CD14-positive monocyte (primary cell): Measurements from ENCODE around the gene COBLL1. TPM values are rescaled to one million over a fixed set of nuclear protein-coding genes. Genes with fewer than 3 reads are reported as not detected.

Experiments
- DNase-seq, 3 donors: peaks; one replicate each; pipeline ENCODE4 v3.0.0-alpha.2; 2011 to 2022
- H2AFZ ChIP-seq: 2 replicates; pipeline ENCODE4 v1.6.0; 2012; ENCODE audit warnings: mild to moderate bottlenecking, low read depth, low read length, inconsistent platforms; ENCODE audit not compliant: insufficient read depth, poor library complexity, severe bottlenecking
- H3K27ac ChIP-seq, 2 donors: 1 replicate in 1 of 2; 2 replicates in 1 of 2; pipeline ENCODE4 v1.5.1; 2012 to 2013; ENCODE audit warnings: low read length in 2 of 2, control low read depth in 1 of 2, inconsistent platforms in 1 of 2, low read depth in 1 of 2, mild to moderate bottlenecking in 1 of 2
- H3K27me3 ChIP-seq, 2 donors: one replicate each; pipeline versions ENCODE4 v1.6.0 to v1.6.1; 2011 to 2013; ENCODE audit warnings: low read length in 2 of 2; ENCODE audit not compliant: control insufficient read depth in 2 of 2, insufficient read depth in 2 of 2
- H3K36me3 ChIP-seq, 2 donors: replicated peaks in 1 of 2; 1 replicate in 1 of 2; 2 replicates in 1 of 2; pipeline versions ENCODE4 v1.5.1 to v1.6.1; 2012 to 2013; ENCODE audit warnings: low read length in 2 of 2, control low read depth in 1 of 2, inconsistent platforms in 1 of 2, mild to moderate bottlenecking in 1 of 2; ENCODE audit not compliant: insufficient read depth in 2 of 2, control insufficient read depth in 1 of 2
- H3K4me1 ChIP-seq, 2 donors: 1 replicate in 1 of 2; 2 replicates in 1 of 2; pipeline versions ENCODE4 v1.5.1 to v1.6.1; 2012 to 2013; ENCODE audit warnings: low read length in 2 of 2, control low read depth in 1 of 2, inconsistent platforms in 1 of 2, mild to moderate bottlenecking in 1 of 2, moderate library complexity in 1 of 2; ENCODE audit not compliant: insufficient read depth in 2 of 2, control insufficient read depth in 1 of 2
- H3K4me2 ChIP-seq: replicated peaks from 2 replicates; pipeline ENCODE3; 2012; ENCODE audit warnings: low read length, moderate library complexity, mild to moderate bottlenecking; ENCODE audit not compliant: poor library complexity, severe bottlenecking; ENCODE audit errors: extremely low read depth
- H3K4me3 ChIP-seq, 3 experiments: fragments of 200-600 bp in 1 of 3; sonication (generic) in 1 of 3; replicated peaks in 1 of 3; 1 replicate in 2 of 3; 2 replicates in 1 of 3; pipeline ENCODE4 v1.5.1; 2011 to 2013; ENCODE audit warnings: low read length in 3 of 3, mild to moderate bottlenecking in 3 of 3, control low read depth in 2 of 3, low read depth in 2 of 3, inconsistent platforms in 1 of 3, moderate library complexity in 1 of 3
- H3K79me2 ChIP-seq: 2 replicates; pipeline ENCODE4 v1.6.0; 2012; ENCODE audit warnings: mild to moderate bottlenecking, control low read depth, inconsistent platforms, low read length, moderate library complexity; ENCODE audit not compliant: insufficient read depth
- H3K9ac ChIP-seq: 2 replicates; pipeline ENCODE4 v1.6.0; 2017; ENCODE audit warnings: low read length, mild to moderate bottlenecking; ENCODE audit not compliant: insufficient read depth, poor library complexity, severe bottlenecking
- H3K9me3 ChIP-seq, 2 donors: replicated peaks in 1 of 2; 1 replicate in 1 of 2; 2 replicates in 1 of 2; pipeline versions ENCODE4 v1.5.1 to v1.6.1; 2012 to 2013; ENCODE audit warnings: low read length in 2 of 2, control low read depth in 1 of 2; ENCODE audit not compliant: control insufficient read depth in 1 of 2, insufficient read depth in 1 of 2
- H4K20me1 ChIP-seq: 2 replicates; pipeline ENCODE4 v1.6.0; 2012; ENCODE audit warnings: mild to moderate bottlenecking, low read length, control low read depth, moderate library complexity; ENCODE audit not compliant: insufficient read depth
- H3K27ac Mint-ChIP-seq, 7 donors: one replicate each; pipeline ENCODE4 v1.8.0; 2020; ENCODE audit warnings: mild to moderate bottlenecking in 7 of 7, mixed read lengths in 7 of 7, moderate library complexity in 6 of 7, inconsistent platforms in 2 of 7
- H3K27me3 Mint-ChIP-seq, 3 donors: one replicate each; pipeline ENCODE4 v1.8.0; 2021 to 2022; ENCODE audit warnings: low read depth in 3 of 3, mild to moderate bottlenecking in 3 of 3, mixed read lengths in 3 of 3, moderate library complexity in 3 of 3, inconsistent platforms in 1 of 3
- H3K36me3 Mint-ChIP-seq, 2 donors: one replicate each; pipeline ENCODE4 v1.8.0; 2020; ENCODE audit warnings: mixed read lengths in 2 of 2, inconsistent platforms in 1 of 2, mild to moderate bottlenecking in 1 of 2
- H3K4me1 Mint-ChIP-seq: one replicate; pipeline ENCODE4 v1.8.0; 2020; ENCODE audit warnings: mild to moderate bottlenecking, mixed read lengths
- H3K4me3 Mint-ChIP-seq, 2 donors: one replicate each; pipeline ENCODE4 v1.8.0; 2020; ENCODE audit warnings: mild to moderate bottlenecking in 2 of 2, mixed read lengths in 2 of 2, moderate library complexity in 1 of 2
- H3K9me3 Mint-ChIP-seq, 7 donors: one replicate each; pipeline ENCODE4 v1.8.0; 2020 to 2022; ENCODE audit warnings: mixed read lengths in 7 of 7, mild to moderate bottlenecking in 6 of 7, moderate library complexity in 6 of 7, inconsistent platforms in 2 of 7
- CTCF ChIP-seq: fragments of 200-600 bp; IDR thresholded peaks from one replicate; pipeline ENCODE4 v1.8.0; 2022; ENCODE audit warnings: antibody characterized with exemption, mild to moderate bottlenecking
- WGBS: methylation state at CpG from one replicate; pipeline ENCODE4 v1.1.5; 2013; ENCODE audit warnings: missing lambda C conversion rate; ENCODE audit not compliant: insufficient coverage; 5-methylcytosine and 5-hydroxymethylcytosine counted together
- intact Hi-C, 2 donors: fragments of 100-400 bp; cut with micrococcal nuclease; formaldehyde crosslinking; loops; one replicate each; pipeline versions ENCODE4 v1.15.0 to v1.15.1; 2023
- polyA plus RNA-seq, 3 donors: library from polyadenylated mRNA; depleted of rRNA in 1 of 3; unstranded in 2 of 3; stranded (reverse) in 1 of 3; fragments of 300-500 nt in 2 of 3; fragments of >200 nt in 1 of 3; fragmentation: Illumina TruSeq in 2 of 3; gene quantifications; 1 replicate in 2 of 3; 2 replicates in 1 of 3; pipeline ENCODE4 v1.2.3, GENCODE V29; 2012 to 2021

Gene COBLL1
- polyA plus RNA-seq, 3 donors = 0.18 to 0.54 (median 0.24) TPM

- Histone ChIP-seq H3K36me3 (no peaks in the 10 kb centered on the region), H3K27me3 (no peaks in the 10 kb centered on the region), H3K79me2 (no peaks in the 10 kb centered on the region), H3K4me3 (no peak overlapping the region), H2AFZ (peak overlapping the region; percentile 53), H3K27ac (no peak overlapping the region), H4K20me1 (no peaks in the 10 kb centered on the region), H3K4me1 (peaks cover 5 to 7% of the 10 kb centered on the region in 2 donors), H3K9me3 (no peaks in the 10 kb centered on the region), H3K9ac (no peak overlapping the region), H3K4me2 (no peak overlapping the region)
- Mint-ChIP-seq H3K36me3 (no peaks in the 10 kb centered on the region), H3K27ac (no peak overlapping the region), H3K4me1 (peaks cover 12% of the 10 kb centered on the region), H3K4me3 (no peak overlapping the region), H3K9me3 (no peaks in the 10 kb centered on the region), H3K27me3 (peaks cover 0 to 3% (median 0%) of the 10 kb centered on the region in 3 donors)
- DNase-seq = no peak
- no peak for TF ChIP-seq CTCF
- WGBS = 100% methylated on average over 3 of the region's 3 CpGs
- intact Hi-C loops = loop anchor here in 1 of 2 donors (10.0 kb wide), 1 partner anchor 261 kb away; no protein-coding TSS in a partner anchor
Measured at GRCh38 chr2:164734196-164734595, 107.4 kb downstream of the COBLL1 start.

GRCh38 chr2:164725542-164725941 is 116.1 kb downstream of the COBLL1 start:
- Mint-ChIP-seq H3K27ac (no peak overlapping the region), H3K4me1 (peaks cover 17% of the 10 kb centered on the region), H3K36me3 (peaks cover 0 to 2% of the 10 kb centered on the region in 2 donors), H3K27me3 (no peaks in the 10 kb centered on the region), H3K9me3 (no peaks in the 10 kb centered on the region), H3K4me3 (no peak overlapping the region)
- no peaks in the 10 kb centered on the region for H3K27me3 ChIP-seq
- H3K79me2 ChIP-seq = no peaks in the 10 kb centered on the region
- H3K4me2 ChIP-seq = no peak overlapping the region
- intact Hi-C loops = no loop called here
- no peaks in the 10 kb centered on the region for H4K20me1 ChIP-seq
- TF ChIP-seq CTCF = no peak
- no peak for DNase-seq
- H3K36me3 ChIP-seq = no peaks in the 10 kb centered on the region
- no peak overlapping the region for H3K4me3 ChIP-seq
- no peak overlapping the region for H2AFZ ChIP-seq
- peaks cover 17 to 25% of the 10 kb centered on the region in 2 donors for H3K4me1 ChIP-seq
- no peak overlapping the region for H3K27ac ChIP-seq
- H3K9ac ChIP-seq = no peak overlapping the region
- no CpG with 5 or more reads among the region's 3 CpGs for WGBS
- no peaks in the 10 kb centered on the region for H3K9me3 ChIP-seq
